Activated T-cell treated with anti-CD3 and anti-CD28 coated beads, Interleukin-2, amount 50 U/mL, for 24 hours (primary cell): Measurements from ENCODE around the gene CIROP.
"Not testable (repeated sequence)": the region's sequence is repeated elsewhere in the genome, so short reads cannot be mapped to it uniquely, and the experiment has no call there.

ENCODE experiments used
- DNase-seq: peaks from one replicate; pipeline ENCODE4 v3.0.0-alpha.2; 2020
- H3K27ac Mint-ChIP-seq: 2 replicates; pipeline ENCODE4 v1.8.0; 2020; ENCODE audit warnings: mild to moderate bottlenecking, mixed read lengths
- H3K27me3 Mint-ChIP-seq: 2 replicates; pipeline ENCODE4 v1.8.0; 2020; ENCODE audit warnings: mixed read lengths
- H3K36me3 Mint-ChIP-seq: 2 replicates; pipeline ENCODE4 v1.8.0; 2020; ENCODE audit warnings: low read depth, mixed read lengths
- H3K4me1 Mint-ChIP-seq: 2 replicates; pipeline ENCODE4 v1.8.0; 2020; ENCODE audit warnings: low read depth, mixed read lengths
- H3K4me3 Mint-ChIP-seq: 2 replicates; pipeline ENCODE4 v1.8.0; 2020; ENCODE audit warnings: mild to moderate bottlenecking, moderate library complexity, mixed read lengths
- H3K9me3 Mint-ChIP-seq: 2 replicates; pipeline ENCODE4 v1.8.0; 2020; ENCODE audit warnings: mixed read lengths

The CIROP gene

DNA sequence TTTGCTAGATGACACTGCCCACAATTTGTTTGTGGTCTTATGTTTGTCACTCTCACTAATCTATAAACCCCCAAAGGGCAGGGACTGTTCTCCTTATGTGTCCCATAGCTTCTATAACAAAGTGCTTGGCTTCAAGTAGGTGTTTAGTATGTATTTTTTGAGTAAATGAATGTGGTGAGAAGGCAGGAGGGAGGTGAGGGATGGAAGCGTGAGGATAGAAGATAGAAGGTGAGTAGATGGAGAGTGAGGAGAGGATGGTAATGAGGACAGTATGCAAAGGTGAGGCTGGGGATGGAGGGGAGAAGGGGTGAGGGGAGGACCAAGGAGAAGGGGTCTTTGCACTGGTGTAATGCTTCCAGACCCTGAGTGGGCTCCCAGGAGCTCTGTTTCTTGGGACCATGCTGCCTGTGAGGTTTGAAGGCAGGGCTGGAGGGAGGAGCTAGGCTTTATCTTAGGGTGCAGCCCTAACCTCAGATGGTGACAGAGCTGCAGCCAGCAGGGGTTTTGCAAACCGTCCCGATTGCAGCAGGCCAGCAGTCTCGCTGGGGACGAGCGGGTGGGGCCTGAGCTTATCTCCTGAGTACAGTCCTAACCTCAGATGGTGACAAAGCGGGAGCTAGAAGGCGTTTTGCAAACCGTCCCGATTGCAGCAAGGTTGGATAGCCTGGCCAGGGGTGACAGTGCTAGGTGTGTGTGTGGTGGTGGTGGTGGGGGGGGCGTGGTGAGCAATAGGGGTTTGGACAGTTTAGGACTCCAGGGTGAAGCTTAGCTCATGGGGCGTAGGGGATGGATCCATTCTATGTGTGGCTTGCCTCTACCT lies 7.8 kb upstream of the CIROP start:
- Mint-ChIP-seq H3K27me3 (no peaks in the 10 kb centered on the region), H3K36me3 (no peaks in the 10 kb centered on the region), H3K4me1 (peaks cover 12% of the 10 kb centered on the region), H3K9me3 (no peaks in the 10 kb centered on the region), H3K4me3 (no peak overlapping the region), H3K27ac (no peak overlapping the region)
- DNase-seq = no peak

GRCh38 chr14:23110579-23111365 lies 6.0 kb upstream of the CIROP start:
- Mint-ChIP-seq H3K4me3 (no peak overlapping the region), H3K9me3 (no peaks in the 10 kb centered on the region), H3K27ac (no peak overlapping the region)

GRCh38 chr14:23109769-23110168 lies 5.0 kb upstream of the CIROP start:
- H3K36me3 Mint-ChIP-seq = no peaks in the 10 kb centered on the region
- H3K27ac Mint-ChIP-seq = no peak overlapping the region
- peaks cover 5% of the 10 kb centered on the region for H3K4me1 Mint-ChIP-seq
- H3K27me3 Mint-ChIP-seq = no peaks in the 10 kb centered on the region
- no peak for DNase-seq
- no peak overlapping the region for H3K4me3 Mint-ChIP-seq
- H3K9me3 Mint-ChIP-seq = no peaks in the 10 kb centered on the region

More at GRCh38 chr14:23110579-23111365, 6.0 kb upstream of the CIROP start:
- peaks cover 10% of the 10 kb centered on the region for H3K4me1 Mint-ChIP-seq
- no peak for DNase-seq
- no peaks in the 10 kb centered on the region for H3K27me3 Mint-ChIP-seq
- no peaks in the 10 kb centered on the region for H3K36me3 Mint-ChIP-seq

- not testable (repeated sequence) for H3K4me1 Mint-ChIP-seq, DNase-seq, H3K27me3 Mint-ChIP-seq, H3K27ac Mint-ChIP-seq, H3K36me3 Mint-ChIP-seq, H3K4me3 Mint-ChIP-seq, H3K9me3 Mint-ChIP-seq
Measured at GRCh38 chr14:23108169-23108568, 3.4 kb upstream of the CIROP start.

DNA sequence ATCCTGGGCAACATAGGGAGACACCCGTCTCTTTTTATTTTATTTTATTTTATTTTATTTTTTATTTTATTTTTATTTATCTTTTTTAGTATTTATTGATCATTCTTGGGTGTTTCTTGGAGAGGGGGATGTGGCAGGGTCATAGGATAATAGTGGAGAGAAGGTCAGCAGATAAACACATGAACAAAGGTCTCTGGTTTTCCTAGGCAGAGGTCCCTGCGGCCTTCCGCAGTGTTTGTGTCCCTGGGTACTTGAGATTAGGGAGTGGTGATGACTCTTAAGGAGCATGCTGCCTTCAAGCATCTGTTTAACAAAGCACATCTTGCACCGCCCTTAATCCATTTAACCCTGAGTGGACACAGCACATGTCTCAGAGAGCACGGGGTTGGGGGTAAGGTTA lies 2.8 kb upstream of the CIROP start:
- H3K27ac Mint-ChIP-seq, H3K4me3 Mint-ChIP-seq: not testable (repeated sequence)

GRCh38 chr14:23106747-23107045 lies 1.9 kb upstream of the CIROP start:
- Mint-ChIP-seq H3K27ac (no peak overlapping the region), H3K4me3 (no peak overlapping the region)

More for the DNA sequence above, 2.8 kb upstream of the CIROP start:
- not testable (repeated sequence) for DNase-seq, H3K9me3 Mint-ChIP-seq, H3K27me3 Mint-ChIP-seq, H3K4me1 Mint-ChIP-seq, H3K36me3 Mint-ChIP-seq

GRCh38 chr14:23105348-23105824 lies 597 bp upstream of the CIROP start:
- H3K27me3 Mint-ChIP-seq = no peaks in the 10 kb centered on the region
- H3K36me3 Mint-ChIP-seq = no peaks in the 10 kb centered on the region
- no peaks in the 10 kb centered on the region for H3K9me3 Mint-ChIP-seq
- no peaks in the 10 kb centered on the region for H3K4me1 Mint-ChIP-seq
- DNase-seq = no peak
- no peak overlapping the region for H3K4me3 Mint-ChIP-seq
- H3K27ac Mint-ChIP-seq = no peak overlapping the region

More at GRCh38 chr14:23106747-23107045, 1.9 kb upstream of the CIROP start:
- no peaks in the 10 kb centered on the region for H3K36me3 Mint-ChIP-seq
- no peaks in the 10 kb centered on the region for H3K27me3 Mint-ChIP-seq
- no peaks in the 10 kb centered on the region for H3K4me1 Mint-ChIP-seq
- DNase-seq = no peak
- no peaks in the 10 kb centered on the region for H3K9me3 Mint-ChIP-seq

- Mint-ChIP-seq H3K4me1 (peaks cover 1% of the 10 kb centered on the region), H3K9me3 (no peaks in the 10 kb centered on the region), H3K27ac (no peak overlapping the region), H3K36me3 (peaks cover 5% of the 10 kb centered on the region), H3K27me3 (no peaks in the 10 kb centered on the region), H3K4me3 (no peak overlapping the region)
- no peak for DNase-seq
Measured at GRCh38 chr14:23104070-23104590, 659 bp downstream of the CIROP start.

GRCh38 chr14:23103581-23103980 lies 1.2 kb downstream of the CIROP start:
- Mint-ChIP-seq H3K27me3 (no peaks in the 10 kb centered on the region), H3K36me3 (peaks cover 11% of the 10 kb centered on the region)
- no peak for DNase-seq

DNA sequence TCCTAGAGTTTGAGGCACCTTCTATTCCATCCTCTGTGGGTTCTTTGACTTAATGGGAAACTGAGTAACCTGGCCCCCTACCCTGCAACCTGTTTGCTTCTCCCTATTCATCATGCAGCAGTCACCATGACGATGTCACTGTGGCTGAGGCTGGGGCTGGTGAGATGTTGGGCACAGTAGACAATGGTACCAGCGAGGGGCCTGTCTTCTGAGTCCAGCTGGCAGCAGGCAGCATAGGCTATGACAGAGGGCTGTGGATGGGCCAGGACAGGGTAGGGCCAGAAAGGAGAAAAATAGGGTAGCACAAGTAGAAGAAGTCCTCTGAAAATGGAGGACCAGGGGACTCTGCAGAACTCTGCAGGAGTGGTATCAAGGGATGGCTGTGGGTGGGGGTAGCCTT lies 2.0 kb downstream of the CIROP start:
- H3K4me3 Mint-ChIP-seq = no peak overlapping the region
- no peaks in the 10 kb centered on the region for H3K9me3 Mint-ChIP-seq
- no peak overlapping the region for H3K27ac Mint-ChIP-seq
- peaks cover 18% of the 10 kb centered on the region for H3K36me3 Mint-ChIP-seq
- no peak for DNase-seq
- H3K4me1 Mint-ChIP-seq = peaks cover 8% of the 10 kb centered on the region
- no peaks in the 10 kb centered on the region for H3K27me3 Mint-ChIP-seq

More at GRCh38 chr14:23103581-23103980, 1.2 kb downstream of the CIROP start:
- H3K4me1 Mint-ChIP-seq = peaks cover 2% of the 10 kb centered on the region
- no peak overlapping the region for H3K27ac Mint-ChIP-seq
- no peaks in the 10 kb centered on the region for H3K9me3 Mint-ChIP-seq
- H3K4me3 Mint-ChIP-seq = no peak overlapping the region

DNA sequence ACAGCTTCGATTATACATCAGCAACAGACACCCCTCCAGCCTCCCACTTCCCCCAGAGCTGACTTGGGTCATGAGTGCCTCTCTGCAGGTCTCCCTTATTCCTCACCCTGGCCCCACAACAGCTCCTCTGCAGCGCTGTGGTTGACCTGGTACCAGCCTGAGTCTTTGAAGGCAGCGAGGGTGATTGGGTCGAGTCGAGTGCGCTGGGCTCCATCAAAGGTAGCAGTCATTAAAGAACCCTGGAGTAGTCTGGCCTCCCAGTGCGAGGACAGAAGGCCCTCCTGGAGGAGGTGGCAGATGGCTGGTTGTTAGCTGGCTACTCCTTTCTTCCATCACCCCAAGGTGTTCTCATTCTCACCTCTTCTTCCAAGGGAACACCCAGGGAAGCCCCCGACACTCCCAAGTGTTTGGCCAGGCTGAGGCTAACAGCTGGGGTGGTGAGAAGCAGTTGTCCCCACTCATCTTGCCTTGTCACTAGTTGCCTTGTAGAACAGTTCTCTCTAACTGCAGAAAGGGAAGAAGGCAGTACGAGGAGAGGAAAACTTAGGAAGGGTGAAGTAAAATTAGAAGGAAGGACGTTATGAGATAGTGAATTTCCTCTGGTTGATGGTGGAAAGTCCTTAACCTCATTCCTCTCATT lies 2.7 kb downstream of the CIROP start:
- H3K9me3 Mint-ChIP-seq = no peaks in the 10 kb centered on the region
- no peak overlapping the region for H3K27ac Mint-ChIP-seq
- H3K4me1 Mint-ChIP-seq = peaks cover 15% of the 10 kb centered on the region
- DNase-seq = no peak
- H3K27me3 Mint-ChIP-seq = no peaks in the 10 kb centered on the region
- peaks cover 25% of the 10 kb centered on the region for H3K36me3 Mint-ChIP-seq
- H3K4me3 Mint-ChIP-seq = no peak overlapping the region

- no peaks in the 10 kb centered on the region for H3K9me3 Mint-ChIP-seq
- H3K4me3 Mint-ChIP-seq = no peak overlapping the region
- H3K27ac Mint-ChIP-seq = no peak overlapping the region
- peaks cover 22% of the 10 kb centered on the region for H3K4me1 Mint-ChIP-seq
- H3K36me3 Mint-ChIP-seq = peaks cover 32% of the 10 kb centered on the region
- H3K27me3 Mint-ChIP-seq = no peaks in the 10 kb centered on the region
- no peak for DNase-seq
Measured at GRCh38 chr14:23101213-23101970, 3.4 kb downstream of the CIROP start.

DNA sequence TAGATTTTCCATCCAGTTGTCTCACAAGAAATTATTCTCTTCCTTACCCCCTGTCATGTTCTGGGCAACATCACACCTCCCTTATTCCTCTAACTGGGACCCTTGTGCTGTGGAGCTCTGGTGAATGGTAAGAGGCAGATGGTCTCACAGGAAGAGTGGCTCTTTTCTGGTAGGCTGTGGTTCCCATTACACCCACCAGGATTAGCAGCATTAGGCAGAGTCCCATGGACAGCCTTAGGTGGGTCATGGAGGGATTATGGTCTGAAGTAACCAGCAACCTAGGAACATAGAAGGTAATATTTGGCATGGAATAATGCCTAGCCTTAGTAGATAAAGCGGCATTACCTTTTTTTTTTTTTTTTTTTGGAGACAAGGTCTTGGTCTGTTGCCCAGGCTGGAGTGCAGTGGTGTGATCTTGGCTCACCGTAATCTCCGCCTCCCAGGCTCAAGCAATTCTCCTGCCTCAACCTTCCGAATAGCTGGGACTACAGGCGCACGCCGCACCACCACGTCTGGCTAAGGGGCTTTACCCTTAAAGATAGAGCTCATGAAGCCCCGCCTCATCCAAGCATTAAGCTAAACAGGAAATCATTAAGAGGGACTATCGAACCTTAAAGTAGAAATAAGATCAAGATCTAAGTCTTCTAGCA lies 5.5 kb downstream of the CIROP start:
- H3K9me3 Mint-ChIP-seq = no peaks in the 10 kb centered on the region
- no peak overlapping the region for H3K4me3 Mint-ChIP-seq
- peaks cover 32% of the 10 kb centered on the region for H3K36me3 Mint-ChIP-seq
- H3K27ac Mint-ChIP-seq = no peak overlapping the region
- H3K4me1 Mint-ChIP-seq = peaks cover 24% of the 10 kb centered on the region
- no peaks in the 10 kb centered on the region for H3K27me3 Mint-ChIP-seq
- no peak for DNase-seq

- no peak for DNase-seq
- Mint-ChIP-seq H3K4me3 (no peak overlapping the region), H3K9me3 (no peaks in the 10 kb centered on the region), H3K27me3 (no peaks in the 10 kb centered on the region), H3K36me3 (peaks cover 40% of the 10 kb centered on the region), H3K27ac (peak overlapping the region; percentile 41), H3K4me1 (peaks cover 33% of the 10 kb centered on the region)
Measured at GRCh38 chr14:23097786-23098185, 7.0 kb downstream of the CIROP start.
